GM23248 (cell line): Measurements from ENCODE around the gene IER3.
"Not testable (repeated sequence)": the region's sequence is repeated elsewhere in the genome, so short reads cannot be mapped to it uniquely, and the experiment has no call there.

Experiments
- EZH2 ChIP-seq: fragments of 200-600 bp; sonication (generic); IDR thresholded peaks from 2 replicates; pipeline ENCODE4 v1.6.1; 2018; ENCODE audit warnings: antibody characterized with exemption, mild to moderate bottlenecking; ENCODE audit not compliant: insufficient read depth, poor library complexity, severe bottlenecking
- EZH2phosphoT487 ChIP-seq: fragments of 200-600 bp; sonication (generic); IDR thresholded peaks from 2 replicates; pipeline ENCODE4 v1.6.1; 2018; ENCODE audit warnings: antibody characterized with exemption, moderate library complexity, mild to moderate bottlenecking, low read depth; ENCODE audit not compliant: insufficient read depth

GRCh38 chr6:30722025-30722279 lies 22.4 kb downstream of the IER3 start:
- TF ChIP-seq EZH2, EZH2phosphoT487: not testable (repeated sequence)
